Astrocyte (in vitro differentiated cells and primary cell): Measurements from ENCODE around the gene VPS8. TPM values are rescaled to one million over a fixed set of nuclear protein-coding genes. Genes with fewer than 3 reads are reported as not detected.

Experiments
- DNase-seq: peaks from one replicate; pipeline ENCODE4 v3.0.0-alpha.2; 2010; ENCODE audit warnings: low read depth
- FAIRE-seq: peaks from 2 replicates; lab custom pipeline; 2011; peaks lifted over from hg19 to GRCh38; lab: Jason Lieb, UNC
- H2AFZ ChIP-seq: 2 replicates; pipeline ENCODE4 v1.6.0; 2012; ENCODE audit warnings: low read depth, low read length, inconsistent platforms
- H3K27ac ChIP-seq: 2 replicates; pipeline ENCODE4 v1.5.1; 2011; ENCODE audit warnings: low read depth, low read length, inconsistent platforms
- H3K27me3 ChIP-seq: 2 replicates; pipeline ENCODE4 v1.6.0; 2011; ENCODE audit warnings: low read length, inconsistent platforms; ENCODE audit not compliant: insufficient read depth
- H3K36me3 ChIP-seq: 2 replicates; pipeline ENCODE4 v1.5.1; 2011; ENCODE audit warnings: low read length, inconsistent platforms; ENCODE audit not compliant: insufficient read depth
- H3K4me1 ChIP-seq: 2 replicates; pipeline ENCODE4 v1.5.1; 2011; ENCODE audit warnings: low read length, inconsistent platforms; ENCODE audit not compliant: insufficient read depth
- H3K4me2 ChIP-seq: 2 replicates; pipeline ENCODE4 v1.6.0; 2012; ENCODE audit warnings: low read length, inconsistent platforms
- H3K4me3 ChIP-seq: 2 replicates; pipeline ENCODE4 v1.5.1; 2011; ENCODE audit warnings: low read depth, mild to moderate bottlenecking, low read length, inconsistent platforms; ENCODE audit not compliant: insufficient read depth
- H3K79me2 ChIP-seq: 2 replicates; pipeline ENCODE4 v1.6.0; 2012; ENCODE audit warnings: mild to moderate bottlenecking, low read length, inconsistent platforms; ENCODE audit not compliant: insufficient read depth
- H3K9ac ChIP-seq: 2 replicates; pipeline ENCODE4 v1.6.0; 2012; ENCODE audit warnings: mild to moderate bottlenecking, low read length, inconsistent platforms
- H3K9me3 ChIP-seq: 2 replicates; pipeline ENCODE4 v1.5.1; 2012; ENCODE audit warnings: low read depth, mild to moderate bottlenecking, low read length, inconsistent platforms; ENCODE audit not compliant: insufficient read depth
- H4K20me1 ChIP-seq: 2 replicates; pipeline ENCODE4 v1.6.0; 2012; ENCODE audit warnings: low read length, inconsistent platforms; ENCODE audit not compliant: insufficient read depth
- H3K27ac Mint-ChIP-seq: one replicate; pipeline ENCODE4 v1.8.0; 2021; ENCODE audit warnings: mild to moderate bottlenecking, mixed read lengths; ENCODE audit not compliant: unreplicated experiment
- H3K27me3 Mint-ChIP-seq: one replicate; pipeline ENCODE4 v1.8.0; 2021; ENCODE audit warnings: low read depth, mixed read lengths; ENCODE audit not compliant: unreplicated experiment
- H3K36me3 Mint-ChIP-seq: one replicate; pipeline ENCODE4 v1.8.0; 2021; ENCODE audit warnings: low read depth, mixed read lengths; ENCODE audit not compliant: unreplicated experiment
- H3K4me1 Mint-ChIP-seq: one replicate; pipeline ENCODE4 v1.8.0; 2021; ENCODE audit warnings: low read depth, mixed read lengths; ENCODE audit not compliant: unreplicated experiment
- H3K4me3 Mint-ChIP-seq: one replicate; pipeline ENCODE4 v1.8.0; 2021; ENCODE audit warnings: mild to moderate bottlenecking, moderate library complexity, mixed read lengths; ENCODE audit not compliant: unreplicated experiment
- H3K9me3 Mint-ChIP-seq: one replicate; pipeline ENCODE4 v1.8.0; 2021; ENCODE audit warnings: mild to moderate bottlenecking, mixed read lengths; ENCODE audit not compliant: unreplicated experiment
- CTCF ChIP-seq: IDR thresholded peaks from 2 replicates; pipeline ENCODE4 v1.5.1; 2011; ENCODE audit warnings: low read depth, mild to moderate bottlenecking, inconsistent platforms, low read length, moderate library complexity; ENCODE audit not compliant: insufficient read depth
- EZH2 ChIP-seq: IDR thresholded peaks from 2 replicates; pipeline ENCODE4 v1.6.1; 2012; ENCODE audit warnings: mild to moderate bottlenecking, low read length, inconsistent platforms; ENCODE audit not compliant: insufficient read depth
- total RNA-seq: library from RNA; stranded (reverse); gene quantifications from 2 replicates; pipeline ENCODE4 v1.2.1, GENCODE V29; 2021

Gene VPS8
- total RNA-seq, 1 donor from 2014 or later, result 40.7 TPM

- no peak overlapping the region for H3K9ac ChIP-seq
- peaks cover 24% of the 10 kb centered on the region for H4K20me1 ChIP-seq
- H3K27me3 ChIP-seq, result no peaks in the 10 kb centered on the region
- H3K36me3 Mint-ChIP-seq, result no peaks in the 10 kb centered on the region
- no peaks in the 10 kb centered on the region for H3K9me3 ChIP-seq
- peak overlapping the region; percentile 7 for H3K27ac ChIP-seq
- H3K4me1 ChIP-seq, result peaks cover 13% of the 10 kb centered on the region
- DNase-seq (peak; percentile 90), FAIRE-seq (no peak)
- peaks cover 38% of the 10 kb centered on the region for H3K79me2 ChIP-seq
- peaks cover 8% of the 10 kb centered on the region for H3K4me1 Mint-ChIP-seq
- H3K36me3 ChIP-seq, result no peaks in the 10 kb centered on the region
- H3K4me3 Mint-ChIP-seq, result no peak overlapping the region
- H2AFZ ChIP-seq, result no peak overlapping the region
- no peak for TF ChIP-seq CTCF
- no peak for TF ChIP-seq EZH2
- H3K9me3 Mint-ChIP-seq, result no peaks in the 10 kb centered on the region
- H3K4me2 ChIP-seq, result peak overlapping the region; percentile 35
- H3K27ac Mint-ChIP-seq, result no peak overlapping the region
- no peaks in the 10 kb centered on the region for H3K27me3 Mint-ChIP-seq
- H3K4me3 ChIP-seq, result no peak overlapping the region
These were observed 3.3 kb downstream of the VPS8 start for GRCh38 chr3:184815046-184815930.

GRCh38 chr3:184816614-184817013 lies 4.6 kb downstream of the VPS8 start:
- Histone ChIP-seq H3K9me3 (no peaks in the 10 kb centered on the region), H3K36me3 (no peaks in the 10 kb centered on the region), H3K4me2 (no peak overlapping the region), H3K27me3 (no peaks in the 10 kb centered on the region), H3K9ac (no peak overlapping the region), H2AFZ (no peak overlapping the region), H3K79me2 (peaks cover 38% of the 10 kb centered on the region), H4K20me1 (peaks cover 24% of the 10 kb centered on the region), H3K4me3 (no peak overlapping the region), H3K4me1 (peaks cover 13% of the 10 kb centered on the region), H3K27ac (no peak overlapping the region)
- no peak for FAIRE-seq
- TF ChIP-seq CTCF, result no peak
- TF ChIP-seq EZH2, result no peak
- Mint-ChIP-seq H3K27ac (no peak overlapping the region), H3K9me3 (no peaks in the 10 kb centered on the region), H3K4me3 (no peak overlapping the region), H3K36me3 (peaks cover under 1% of the 10 kb centered on the region), H3K27me3 (no peaks in the 10 kb centered on the region), H3K4me1 (peaks cover 8% of the 10 kb centered on the region)
- DNase-seq, result peak; percentile 48

GRCh38 chr3:184820525-184820924 lies 8.6 kb downstream of the VPS8 start:
- H4K20me1 ChIP-seq, result peaks cover 7% of the 10 kb centered on the region
- no peak overlapping the region for H3K27ac ChIP-seq
- no peaks in the 10 kb centered on the region for H3K9me3 Mint-ChIP-seq
- H3K9me3 ChIP-seq, result no peaks in the 10 kb centered on the region
- no peak overlapping the region for H3K4me3 ChIP-seq
- H3K9ac ChIP-seq, result no peak overlapping the region
- H3K27me3 Mint-ChIP-seq, result no peaks in the 10 kb centered on the region
- DNase-seq, result no peak
- no peak for FAIRE-seq
- H3K79me2 ChIP-seq, result peaks cover 12% of the 10 kb centered on the region
- no peak overlapping the region for H2AFZ ChIP-seq
- H3K4me1 ChIP-seq, result peaks cover 4% of the 10 kb centered on the region
- TF ChIP-seq CTCF (no peak), EZH2 (no peak)
- H3K4me2 ChIP-seq, result no peak overlapping the region
- H3K27me3 ChIP-seq, result no peaks in the 10 kb centered on the region
- peaks cover 3% of the 10 kb centered on the region for H3K4me1 Mint-ChIP-seq
- no peak overlapping the region for H3K27ac Mint-ChIP-seq
- no peak overlapping the region for H3K4me3 Mint-ChIP-seq
- peaks cover 2% of the 10 kb centered on the region for H3K36me3 Mint-ChIP-seq
- H3K36me3 ChIP-seq, result no peaks in the 10 kb centered on the region
